ENCODE data around the gene ETFDH. TPM values are rescaled to one million over a fixed set of nuclear protein-coding genes. Genes with fewer than 3 reads are reported as not detected.

ETFDH gene
- total RNA-seq, 1 experiment from 2014 or later = 12.4 TPM

- TF ChIP-seq ZNF121 (CRISPR knock-in tag; IDR thresholded peaks at IDR 0.05) (no peak), CBFB (CRISPR knock-in tag; IDR thresholded peaks at IDR 0.05; ENCODE audit: low read depth) (no peak), STAT6 (CRISPR knock-in tag; conservative IDR thresholded peaks at IDR 0.05; ENCODE audit: low read depth) (no peak), KAT7 (CRISPR knock-in tag; IDR thresholded peaks at IDR 0.05; ENCODE audit: borderline replicate concordance) (no peak), ZNF532 (CRISPR knock-in tag; IDR thresholded peaks at IDR 0.05; ENCODE audit: borderline replicate concordance) (no peak), ZNF396 (CRISPR knock-in tag; IDR thresholded peaks at IDR 0.05; ENCODE audit: borderline replicate concordance) (no peak)
- TF ChIP-seq, protein P1, sequence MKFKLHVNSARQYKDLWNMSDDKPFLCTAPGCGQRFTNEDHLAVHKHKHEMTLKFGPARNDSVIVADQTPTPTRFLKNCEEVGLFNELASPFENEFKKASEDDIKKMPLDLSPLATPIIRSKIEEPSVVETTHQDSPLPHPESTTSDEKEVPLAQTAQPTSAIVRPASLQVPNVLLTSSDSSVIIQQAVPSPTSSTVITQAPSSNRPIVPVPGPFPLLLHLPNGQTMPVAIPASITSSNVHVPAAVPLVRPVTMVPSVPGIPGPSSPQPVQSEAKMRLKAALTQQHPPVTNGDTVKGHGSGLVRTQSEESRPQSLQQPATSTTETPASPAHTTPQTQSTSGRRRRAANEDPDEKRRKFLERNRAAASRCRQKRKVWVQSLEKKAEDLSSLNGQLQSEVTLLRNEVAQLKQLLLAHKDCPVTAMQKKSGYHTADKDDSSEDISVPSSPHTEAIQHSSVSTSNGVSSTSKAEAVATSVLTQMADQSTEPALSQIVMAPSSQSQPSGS (CRISPR knock-in tag; IDR thresholded peaks at IDR 0.05; ENCODE audit: borderline replicate concordance, low read depth) = no peak
- TF ChIP-seq, protein P2, sequence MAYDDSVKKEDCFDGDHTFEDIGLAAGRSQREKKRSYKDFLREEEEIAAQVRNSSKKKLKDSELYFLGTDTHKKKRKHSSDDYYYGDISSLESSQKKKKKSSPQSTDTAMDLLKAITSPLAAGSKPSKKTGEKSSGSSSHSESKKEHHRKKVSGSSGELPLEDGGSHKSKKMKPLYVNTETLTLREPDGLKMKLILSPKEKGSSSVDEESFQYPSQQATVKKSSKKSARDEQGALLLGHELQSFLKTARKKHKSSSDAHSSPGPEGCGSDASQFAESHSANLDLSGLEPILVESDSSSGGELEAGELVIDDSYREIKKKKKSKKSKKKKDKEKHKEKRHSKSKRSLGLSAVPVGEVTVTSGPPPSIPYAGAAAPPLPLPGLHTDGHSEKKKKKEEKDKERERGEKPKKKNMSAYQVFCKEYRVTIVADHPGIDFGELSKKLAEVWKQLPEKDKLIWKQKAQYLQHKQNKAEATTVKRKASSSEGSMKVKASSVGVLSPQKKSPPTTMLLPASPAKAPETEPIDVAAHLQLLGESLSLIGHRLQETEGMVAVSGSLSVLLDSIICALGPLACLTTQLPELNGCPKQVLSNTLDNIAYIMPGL (CRISPR knock-in tag; IDR thresholded peaks at IDR 0.05) = no peak
Observed at GRCh38 chr4:158726633-158727032, 54.5 kb downstream of the ETFDH start (continued).

DNA sequence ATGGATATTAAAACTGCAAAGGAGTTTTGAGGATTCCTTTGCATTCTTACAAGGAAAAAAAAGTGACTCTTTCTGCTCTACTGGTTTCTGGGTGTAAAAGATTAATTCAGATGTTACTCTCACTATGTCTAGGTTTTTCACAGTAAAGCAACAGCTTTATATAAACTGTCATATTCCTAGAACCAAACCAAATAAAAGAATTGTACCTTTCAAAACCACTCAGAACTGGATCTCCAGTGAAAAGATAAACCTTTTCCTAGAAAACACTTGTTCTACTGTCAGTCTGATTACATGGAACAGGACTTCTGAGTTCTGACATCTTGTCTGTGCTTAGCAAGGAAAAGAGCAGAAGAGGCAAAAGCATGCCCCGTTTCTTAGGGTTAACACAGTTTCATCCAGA lies 56.1 kb downstream of the ETFDH start:
- peaks cover 7% of the 10 kb centered on the region for H3K27me3 Mint-ChIP-seq (ENCODE audit: low read depth)
- ChIA-PET CTCF (no interaction called here), POLR2A (no interaction called here)
- no peaks in the 10 kb centered on the region for H3K36me3 Mint-ChIP-seq
- H3K27ac Mint-ChIP-seq = no peak overlapping the region
- no peak for DNase-seq (ENCODE audit: low spot score)
- peaks cover 7% of the 10 kb centered on the region for H3K4me1 Mint-ChIP-seq
- no peak overlapping the region for H3K4me3 Mint-ChIP-seq
- ATAC-seq = no peak
- no peaks in the 10 kb centered on the region for H3K9me3 Mint-ChIP-seq
- TF ChIP-seq TP53 (CRISPR knock-in tag; IDR thresholded peaks at IDR 0.05) (no peak), FOXJ3 (CRISPR knock-in tag; IDR thresholded peaks at IDR 0.05; ENCODE audit: borderline replicate concordance) (no peak), JAZF1 (CRISPR knock-in tag; IDR thresholded peaks at IDR 0.05) (no peak), ZMAT4 (CRISPR knock-in tag; IDR thresholded peaks at IDR 0.05) (no peak), ZNF396 (CRISPR knock-in tag; IDR thresholded peaks at IDR 0.05; ENCODE audit: borderline replicate concordance) (no peak), SMAD3 (CRISPR knock-in tag; IDR thresholded peaks at IDR 0.05; ENCODE audit: borderline replicate concordance) (no peak), TEAD1 (CRISPR knock-in tag; IDR thresholded peaks at IDR 0.05) (no peak), PRDM15 (CRISPR knock-in tag; IDR thresholded peaks at IDR 0.05) (no peak), NFE2L1 (CRISPR knock-in tag; IDR thresholded peaks at IDR 0.05) (no peak), ZNF423 (CRISPR knock-in tag; IDR thresholded peaks at IDR 0.05) (no peak)
- TF ChIP-seq, protein P3, sequence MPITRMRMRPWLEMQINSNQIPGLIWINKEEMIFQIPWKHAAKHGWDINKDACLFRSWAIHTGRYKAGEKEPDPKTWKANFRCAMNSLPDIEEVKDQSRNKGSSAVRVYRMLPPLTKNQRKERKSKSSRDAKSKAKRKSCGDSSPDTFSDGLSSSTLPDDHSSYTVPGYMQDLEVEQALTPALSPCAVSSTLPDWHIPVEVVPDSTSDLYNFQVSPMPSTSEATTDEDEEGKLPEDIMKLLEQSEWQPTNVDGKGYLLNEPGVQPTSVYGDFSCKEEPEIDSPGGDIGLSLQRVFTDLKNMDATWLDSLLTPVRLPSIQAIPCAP (CRISPR knock-in tag; IDR thresholded peaks at IDR 0.05) = no peak
- TF ChIP-seq, protein P4, sequence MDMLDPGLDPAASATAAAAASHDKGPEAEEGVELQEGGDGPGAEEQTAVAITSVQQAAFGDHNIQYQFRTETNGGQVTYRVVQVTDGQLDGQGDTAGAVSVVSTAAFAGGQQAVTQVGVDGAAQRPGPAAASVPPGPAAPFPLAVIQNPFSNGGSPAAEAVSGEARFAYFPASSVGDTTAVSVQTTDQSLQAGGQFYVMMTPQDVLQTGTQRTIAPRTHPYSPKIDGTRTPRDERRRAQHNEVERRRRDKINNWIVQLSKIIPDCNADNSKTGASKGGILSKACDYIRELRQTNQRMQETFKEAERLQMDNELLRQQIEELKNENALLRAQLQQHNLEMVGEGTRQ (CRISPR knock-in tag; IDR thresholded peaks at IDR 0.05) = no peak

All from WTC11 (cell line).